Small intestine (tissue), 7 donors: ENCODE data around the gene S100A2. TPM values are rescaled to one million over a fixed set of nuclear protein-coding genes. Genes with fewer than 3 reads are reported as not detected.
A peak's percentile ranks its signal among the peaks of the same experiment; 100 is the strongest.

Source experiments
- DNase-seq, 2 donors: peaks; one replicate each; pipeline versions ENCODE4 v3.0.0 to v3.0.0-alpha.2; 2013
- FAIRE-seq: peaks from 2 replicates; lab custom pipeline; 2012; peaks lifted over from hg19 to GRCh38; lab: Jason Lieb, UNC
- H3K27ac ChIP-seq, 3 donors: one replicate each; pipeline ENCODE4 v1.5.1; 2013; ENCODE audit warnings: low read length in 2 of 3, mild to moderate bottlenecking in 2 of 3, control low read depth in 1 of 3, inconsistent platforms in 1 of 3, low read depth in 1 of 3, moderate library complexity in 1 of 3
- H3K27me3 ChIP-seq, 3 donors: one replicate each; pipeline ENCODE4 v1.6.1; 2013; ENCODE audit warnings: low read length in 3 of 3, inconsistent platforms in 1 of 3; ENCODE audit not compliant: control insufficient read depth in 3 of 3, insufficient read depth in 3 of 3
- H3K36me3 ChIP-seq, 3 donors: one replicate each; pipeline ENCODE4 v1.6.1; 2013; ENCODE audit warnings: low read length in 3 of 3, inconsistent platforms in 1 of 3, low read depth in 1 of 3, mild to moderate bottlenecking in 1 of 3, moderate library complexity in 1 of 3; ENCODE audit not compliant: control insufficient read depth in 3 of 3, insufficient read depth in 2 of 3
- H3K4me1 ChIP-seq, 3 donors: one replicate each; pipeline ENCODE4 v1.6.1; 2013; ENCODE audit warnings: low read length in 2 of 3, inconsistent platforms in 1 of 3, low read depth in 1 of 3, mild to moderate bottlenecking in 1 of 3, moderate library complexity in 1 of 3; ENCODE audit not compliant: control insufficient read depth in 3 of 3, insufficient read depth in 2 of 3
- H3K4me3 ChIP-seq, 3 donors: one replicate each; pipeline ENCODE4 v1.5.1; 2013; ENCODE audit warnings: low read length in 3 of 3, control low read depth in 1 of 3, inconsistent platforms in 1 of 3, low read depth in 1 of 3, mild to moderate bottlenecking in 1 of 3, moderate library complexity in 1 of 3
- H3K9me3 ChIP-seq, 2 donors: one replicate each; pipeline ENCODE4 v1.6.1; 2013; ENCODE audit warnings: low read depth in 1 of 2, low read length in 1 of 2; ENCODE audit not compliant: control insufficient read depth in 2 of 2, insufficient read depth in 1 of 2
- WGBS, 3 donors: extraction: QIAGEN DNeasy Blood & Tissue Kit; methylation state at CpG; one replicate each; pipeline ENCODE4 v1.1.7; 2013; 5-methylcytosine and 5-hydroxymethylcytosine counted together
- polyA plus RNA-seq, 4 donors: library from polyadenylated mRNA; stranded (reverse) in 3 of 4; unstranded in 1 of 4; fragments of 200-250 nt in 3 of 4; fragments of 120-200 nt in 1 of 4; gene quantifications; one replicate each; pipeline versions ENCODE4 v1.2.1 to v1.2.3, GENCODE V29; 2013
- donor health status: healthy with polysubstance abuse.
- donor health status: control.
- donor health status: control.
- donor health status: Bipolar disorder and iron deficiency.
- donor health status: healthy.

Gene S100A2
- polyA plus RNA-seq, 4 donors = 0.43 to 9.8 (median 4.5) TPM

- 77 to 87% (median 80%) methylated on average over 6 of the region's 6 CpGs for WGBS, 3 donors
- Histone ChIP-seq H3K27me3 (no peaks in the 10 kb centered on the region), H3K36me3 (no peaks in the 10 kb centered on the region), H3K9me3 (no peaks in the 10 kb centered on the region), H3K4me1 (peaks cover 6 to 37% (median 10%) of the 10 kb centered on the region in 3 donors), H3K4me3 (no peak overlapping the region), H3K27ac (no peak overlapping the region)
- FAIRE-seq (no peak), DNase-seq (no peak)
Observed at GRCh38 chr1:153549741-153550397, 15.8 kb downstream of the S100A2 start.

GRCh38 chr1:153548722-153549688, 16.6 kb downstream of the S100A2 start, which contains the start of gene S100A3:
TSS of gene S100A3 (minus strand) at chr1:153549258. CDS start at chr1:153548485, 773 bp downstream.
- H3K4me3 ChIP-seq = no peak within 1 kb of the TSS
- H3K27ac ChIP-seq = peak within 1 kb of the TSS in 1 of 3 donors; percentile 47
- H3K4me1 ChIP-seq = peaks cover 11 to 46% (median 14%) of the 10 kb centered on the region in 3 donors
- no peaks in the 10 kb centered on the region for H3K36me3 ChIP-seq
- H3K27me3 ChIP-seq = no peaks in the 10 kb centered on the region
- WGBS, 3 donors = 65 to 74% (median 65%) methylated on average over 14 of the region's 14 CpGs
- DNase-seq (peak; percentile 32 to 46), FAIRE-seq (no peak)
- H3K9me3 ChIP-seq = no peaks in the 10 kb centered on the region

- H3K9me3 ChIP-seq = no peaks in the 10 kb centered on the region
- H3K27me3 ChIP-seq = no peaks in the 10 kb centered on the region
- no peak overlapping the region for H3K4me3 ChIP-seq
- no peaks in the 10 kb centered on the region for H3K36me3 ChIP-seq
- no peak overlapping the region for H3K27ac ChIP-seq
- FAIRE-seq = no peak
- WGBS, 3 donors = 84 to 88% (median 86%) methylated on average over 19 of the region's 19 CpGs
- no peak for DNase-seq
- H3K4me1 ChIP-seq = peaks cover 11 to 46% (median 14%) of the 10 kb centered on the region in 3 donors
Observed at GRCh38 chr1:153547560-153548551, 17.8 kb downstream of the S100A2 start.

- H3K27ac ChIP-seq = no peak overlapping the region
- peaks cover 11 to 46% (median 14%) of the 10 kb centered on the region in 3 donors for H3K4me1 ChIP-seq
- no peak overlapping the region for H3K4me3 ChIP-seq
- DNase-seq = no peak
- no peak for FAIRE-seq
- no peaks in the 10 kb centered on the region for H3K36me3 ChIP-seq
- WGBS, 3 donors = 79 to 86% (median 81%) methylated on average over 14 of the region's 14 CpGs
- no peaks in the 10 kb centered on the region for H3K9me3 ChIP-seq
- H3K27me3 ChIP-seq = no peaks in the 10 kb centered on the region
Observed at GRCh38 chr1:153546796-153547559, 18.7 kb downstream of the S100A2 start.

- no peaks in the 10 kb centered on the region for H3K36me3 ChIP-seq
- WGBS, 3 donors = 93 to 96% (median 95%) methylated on average over 8 of the region's 8 CpGs
- DNase-seq = no peak
- no peak for FAIRE-seq
- H3K27ac ChIP-seq = no peak overlapping the region
- H3K4me1 ChIP-seq = peaks cover 11 to 46% (median 14%) of the 10 kb centered on the region in 3 donors
- H3K27me3 ChIP-seq = no peaks in the 10 kb centered on the region
- no peak overlapping the region for H3K4me3 ChIP-seq
- no peaks in the 10 kb centered on the region for H3K9me3 ChIP-seq
Observed at GRCh38 chr1:153546371-153546770, 19.3 kb downstream of the S100A2 start.

- no peak for FAIRE-seq
Observed at GRCh38 chr1:153545067-153546055, 20.3 kb downstream of the S100A2 start, which contains the start of gene S100A4. TSS of gene S100A4 (minus strand) at chr1:153545806. CDS start at chr1:153544794, 1,012 bp downstream.

More at GRCh38 chr1:153545067-153546055, 20.3 kb downstream of the S100A2 start, which contains the start of gene S100A4:
- no peaks in the 10 kb centered on the region for H3K9me3 ChIP-seq
- H3K36me3 ChIP-seq = no peaks in the 10 kb centered on the region
- H3K27ac ChIP-seq = peak within 1 kb of the TSS; percentile 56 to 78 (median 74)
- peak within 1 kb of the TSS in 1 of 3 donors; percentile 29 for H3K4me3 ChIP-seq
- H3K27me3 ChIP-seq = no peaks in the 10 kb centered on the region
- peaks cover 14 to 49% (median 14%) of the 10 kb centered on the region in 3 donors for H3K4me1 ChIP-seq
- DNase-seq = peak; percentile 96 to 98
- whole genome bisulfite sequencing, 3 donors = 28 to 39% (median 30%) methylated on average over 19 of the region's 19 CpGs
